Smooth muscle cell (in vitro differentiated cells): ENCODE results near the gene SCO2. TPM values are rescaled to one million over a fixed set of nuclear protein-coding genes. Genes with fewer than 3 reads are reported as not detected.
A peak's percentile ranks its signal among the peaks of the same experiment; 100 is the strongest.

ENCODE experiments used
- DNase-seq: peaks from one replicate; lab custom pipeline; 2025; ENCODE audit not compliant: unreplicated experiment; lab: John Stamatoyannopoulos, UW
- H2AFZ ChIP-seq: fragments of 200-600 bp; sonication (generic); 2 replicates; pipeline ENCODE4 v1.6.0; 2016; ENCODE audit warnings: antibody characterized with exemption, low read depth, mild to moderate bottlenecking
- H3F3A ChIP-seq: fragments of 200-600 bp; sonication (generic); 2 replicates; pipeline ENCODE4 v1.6.0; 2017; ENCODE audit warnings: antibody characterized with exemption, low read depth
- H3K27ac ChIP-seq: fragments of 200-600 bp; sonication (generic); 2 replicates; pipeline ENCODE4 v1.5.1; 2016; ENCODE audit warnings: low read depth, mild to moderate bottlenecking
- H3K27me3 ChIP-seq: fragments of 200-600 bp; sonication (generic); 2 replicates; pipeline ENCODE4 v1.6.1; 2016; ENCODE audit warnings: low read depth, mild to moderate bottlenecking
- H3K36me3 ChIP-seq: fragments of 200-600 bp; sonication (generic); 2 replicates; pipeline ENCODE4 v1.5.1; 2016; ENCODE audit warnings: low read depth
- H3K4me1 ChIP-seq: fragments of 200-600 bp; sonication (generic); 2 replicates; pipeline ENCODE4 v1.5.1; 2016; ENCODE audit warnings: low read depth
- H3K4me2 ChIP-seq: fragments of 200-600 bp; sonication (generic); 2 replicates; pipeline ENCODE4 v1.6.0; 2016; ENCODE audit warnings: mild to moderate bottlenecking
- H3K4me3 ChIP-seq: fragments of 200-600 bp; sonication (generic); 2 replicates; pipeline ENCODE4 v1.5.1; 2016; ENCODE audit warnings: mild to moderate bottlenecking
- H3K79me2 ChIP-seq: fragments of 200-600 bp; sonication (generic); 2 replicates; pipeline ENCODE4 v1.6.0; 2016; ENCODE audit warnings: low read depth, mild to moderate bottlenecking
- H3K9ac ChIP-seq: fragments of 200-600 bp; sonication (generic); 2 replicates; pipeline ENCODE4 v1.6.0; 2016; ENCODE audit warnings: low read depth
- H3K9me3 ChIP-seq: fragments of 200-600 bp; sonication (generic); replicated peaks from 2 replicates; pipeline ENCODE4 v1.5.1; 2016; ENCODE audit warnings: low read depth
- H4K20me1 ChIP-seq: fragments of 200-600 bp; sonication (generic); 2 replicates; pipeline ENCODE4 v1.6.0; 2016; ENCODE audit warnings: low read depth
- CTCF ChIP-seq: fragments of 200-600 bp; sonication (generic); IDR thresholded peaks from 2 replicates; pipeline ENCODE4 v1.5.1; 2017; ENCODE audit warnings: borderline replicate concordance, mild to moderate bottlenecking, antibody characterized with exemption; ENCODE audit not compliant: insufficient read depth, poor library complexity, severe bottlenecking
- WGBS: methylation state at CpG from one replicate; pipeline ENCODE4 v1.1.7; 2016; ENCODE audit warnings: low lambda C conversion rate; 5-methylcytosine and 5-hydroxymethylcytosine counted together
- polyA plus RNA-seq: library from polyadenylated mRNA; unstranded; fragments of >200 nt; fragmentation: Nextera tagmentation; extraction: Ambion mirVana; gene quantifications from 2 replicates; pipeline ENCODE4 v1.2.1, GENCODE V29; 2016
- total RNA-seq: library from RNA; depleted of rRNA; stranded (reverse); fragments of >200 nt; gene quantifications from 2 replicates; pipeline ENCODE4 v1.2.3, GENCODE V29; 2014

Gene SCO2
- total and polyA plus RNA-seq, 2 experiments from 2014 or later: 1.5 to 22.6 TPM

GRCh38 chr22:50481045-50481439, 44.4 kb downstream of the SCO2 start:
- no peak for TF ChIP-seq CTCF
- H2AFZ ChIP-seq: peak overlapping the region; percentile 75
- peak overlapping the region; percentile 73 for H3K9ac ChIP-seq
- H3K27ac ChIP-seq: no peak overlapping the region
- H4K20me1 ChIP-seq: no peaks in the 10 kb centered on the region
- WGBS: 5% methylated on average over 28 of the region's 45 CpGs
- peaks cover 5% of the 10 kb centered on the region for H3F3A ChIP-seq
- peaks cover 3% of the 10 kb centered on the region for H3K4me1 ChIP-seq
- DNase-seq: no peak
- H3K9me3 ChIP-seq: no peaks in the 10 kb centered on the region
- H3K27me3 ChIP-seq: no peaks in the 10 kb centered on the region
- peak overlapping the region; percentile 88 for H3K4me2 ChIP-seq
- peaks cover 5% of the 10 kb centered on the region for H3K79me2 ChIP-seq
- H3K36me3 ChIP-seq: no peaks in the 10 kb centered on the region
- peak overlapping the region; percentile 59 for H3K4me3 ChIP-seq

GRCh38 chr22:50479721-50480120, 45.7 kb downstream of the SCO2 start:
- H2AFZ ChIP-seq: no peak overlapping the region
- no peak overlapping the region for H3K4me2 ChIP-seq
- H4K20me1 ChIP-seq: no peaks in the 10 kb centered on the region
- no peaks in the 10 kb centered on the region for H3K9me3 ChIP-seq
- H3K27me3 ChIP-seq: no peaks in the 10 kb centered on the region
- H3K36me3 ChIP-seq: no peaks in the 10 kb centered on the region
- H3K4me3 ChIP-seq: no peak overlapping the region
- no peak for TF ChIP-seq CTCF
- no peak for DNase-seq
- peaks cover 5% of the 10 kb centered on the region for H3K79me2 ChIP-seq
- 95% methylated on average over 11 of the region's 11 CpGs for WGBS
- peaks cover 7% of the 10 kb centered on the region for H3K4me1 ChIP-seq
- no peak overlapping the region for H3K27ac ChIP-seq
- H3K9ac ChIP-seq: no peak overlapping the region
- peaks cover 5% of the 10 kb centered on the region for H3F3A ChIP-seq

- H3K79me2 ChIP-seq: peaks cover 22% of the 10 kb centered on the region
- H3F3A ChIP-seq: no peaks in the 10 kb centered on the region
- H3K9me3 ChIP-seq: no peaks in the 10 kb centered on the region
- peaks cover 16% of the 10 kb centered on the region for H3K4me1 ChIP-seq
- H3K9ac ChIP-seq: no peak overlapping the region
- no peaks in the 10 kb centered on the region for H3K27me3 ChIP-seq
- H3K27ac ChIP-seq: no peak overlapping the region
- peaks cover 16% of the 10 kb centered on the region for H4K20me1 ChIP-seq
- no peak for DNase-seq
- TF ChIP-seq CTCF: no peak
- H2AFZ ChIP-seq: no peak overlapping the region
- no peak overlapping the region for H3K4me3 ChIP-seq
- WGBS: 92% methylated on average over 12 of the region's 12 CpGs
- H3K4me2 ChIP-seq: no peak overlapping the region
- no peaks in the 10 kb centered on the region for H3K36me3 ChIP-seq
Observed at GRCh38 chr22:50477923-50478322, 47.5 kb downstream of the SCO2 start.

GRCh38 chr22:50476868-50477267, 48.5 kb downstream of the SCO2 start:
- peaks cover 27% of the 10 kb centered on the region for H4K20me1 ChIP-seq
- H3K9ac ChIP-seq: no peak overlapping the region
- peaks cover 30% of the 10 kb centered on the region for H3K79me2 ChIP-seq
- H3K4me1 ChIP-seq: peaks cover 12% of the 10 kb centered on the region
- no peak overlapping the region for H3K4me3 ChIP-seq
- no peak overlapping the region for H2AFZ ChIP-seq
- no peak overlapping the region for H3K4me2 ChIP-seq
- WGBS: 88% methylated on average over 7 of the region's 7 CpGs
- no peaks in the 10 kb centered on the region for H3F3A ChIP-seq
- no peaks in the 10 kb centered on the region for H3K27me3 ChIP-seq
- DNase-seq: no peak
- no peak overlapping the region for H3K27ac ChIP-seq
- no peaks in the 10 kb centered on the region for H3K9me3 ChIP-seq
- H3K36me3 ChIP-seq: no peaks in the 10 kb centered on the region
- no peak for TF ChIP-seq CTCF
